Thymus (tissue), 11 donors: ENCODE measurements around the gene GALNT2. TPM values are rescaled to one million over a fixed set of nuclear protein-coding genes. Genes with fewer than 3 reads are reported as not detected.

ENCODE experiments used
- DNase-seq, 9 donors: peaks; one replicate each; pipeline ENCODE4 v3.0.0-alpha.2; 2013; ENCODE audit warnings: low spot score in 9 of 9, low read depth in 6 of 9, missing footprints in 1 of 9
- H3K27ac ChIP-seq, 2 donors: one replicate each; pipeline ENCODE4 v1.5.1; 2013; ENCODE audit warnings: control low read depth in 1 of 2, low read depth in 1 of 2, low read length in 1 of 2, mild to moderate bottlenecking in 1 of 2, moderate library complexity in 1 of 2
- H3K27me3 ChIP-seq, 2 donors: one replicate each; pipeline ENCODE4 v1.5.1; 2013; ENCODE audit warnings: low read length in 1 of 2; ENCODE audit not compliant: control insufficient read depth in 2 of 2, insufficient read depth in 1 of 2
- H3K36me3 ChIP-seq, 2 donors: one replicate each; pipeline ENCODE4 v1.5.1; 2013; ENCODE audit warnings: low read length in 1 of 2, mild to moderate bottlenecking in 1 of 2, moderate library complexity in 1 of 2; ENCODE audit not compliant: control insufficient read depth in 2 of 2, insufficient read depth in 2 of 2
- H3K4me1 ChIP-seq, 2 donors: one replicate each; pipeline ENCODE4 v1.5.1; 2013; ENCODE audit warnings: low read length in 2 of 2; ENCODE audit not compliant: control insufficient read depth in 2 of 2, insufficient read depth in 2 of 2
- H3K4me3 ChIP-seq, 2 donors: one replicate each; pipeline ENCODE4 v1.5.1; 2013; ENCODE audit warnings: low read length in 2 of 2, control low read depth in 1 of 2, mild to moderate bottlenecking in 1 of 2
- H3K9me3 ChIP-seq, 2 donors: one replicate each; pipeline ENCODE4 v1.5.1; 2013; ENCODE audit warnings: low read length in 1 of 2, mild to moderate bottlenecking in 1 of 2; ENCODE audit not compliant: control insufficient read depth in 2 of 2, insufficient read depth in 1 of 2
- WGBS: extraction: QIAGEN DNeasy Blood & Tissue Kit; methylation state at CpG from one replicate; pipeline ENCODE4 v1.1.7; 2013; 5-methylcytosine and 5-hydroxymethylcytosine counted together
- polyA plus RNA-seq: library from polyadenylated mRNA; stranded (reverse); fragments of 200-250 nt; gene quantifications from one replicate; pipeline ENCODE4 v1.2.3, GENCODE V29; 2013
- total RNA-seq: library from RNA; stranded (reverse); fragments of 120-200 nt; gene quantifications from one replicate; pipeline ENCODE4 v1.2.4, GENCODE V29; 2013
- donor health status: healthy.

Gene GALNT2
- total and polyA plus RNA-seq, 2 donors, result 33.9 to 42.5 TPM

DNA sequence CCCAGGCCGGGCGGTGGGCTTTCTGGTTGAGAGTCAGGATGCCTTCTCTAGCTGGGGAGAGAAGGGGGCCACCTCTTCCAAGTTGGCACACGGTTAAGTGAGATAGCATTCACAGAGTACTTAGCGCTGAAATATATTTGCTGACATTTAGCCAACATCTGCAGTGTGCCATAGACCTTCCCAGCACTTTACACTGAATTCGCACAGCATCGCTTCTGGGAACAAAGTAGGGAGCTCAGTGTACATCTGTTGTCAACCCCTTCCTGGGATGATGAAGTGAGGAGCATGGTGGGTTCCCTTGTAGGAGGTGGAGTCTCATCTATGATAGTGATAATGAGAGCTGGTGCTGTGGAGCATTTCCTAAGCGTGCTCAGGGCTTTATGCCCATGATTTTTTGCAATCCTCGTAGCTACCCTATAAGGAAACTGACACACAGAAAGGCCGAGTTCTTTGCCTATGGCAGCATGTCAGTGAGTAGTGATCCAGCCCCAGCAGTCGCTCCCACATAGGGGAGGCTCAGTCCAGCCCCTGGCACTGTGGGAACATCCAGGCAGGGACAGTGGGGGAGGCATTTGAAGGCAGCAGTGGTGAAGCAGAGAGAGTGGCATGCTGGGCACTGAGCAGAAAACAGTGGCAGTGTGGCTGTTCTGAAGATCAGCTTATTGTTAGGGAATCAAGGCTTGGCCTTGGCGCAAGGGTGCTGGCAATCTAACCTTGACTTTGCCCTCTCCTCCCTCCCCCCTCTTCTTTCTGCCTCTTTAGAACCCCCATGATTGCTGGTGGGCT is 182.8 kb downstream of the GALNT2 start:
- Histone ChIP-seq H3K27ac (no peak overlapping the region), H3K9me3 (no peaks in the 10 kb centered on the region), H3K4me3 (no peak overlapping the region), H3K27me3 (no peaks in the 10 kb centered on the region), H3K4me1 (peaks cover 5 to 40% of the 10 kb centered on the region in 2 donors), H3K36me3 (peaks cover 78 to 98% of the 10 kb centered on the region in 2 donors)
- WGBS, result 97% methylated on average over 11 of the region's 11 CpGs
- no peak for DNase-seq

DNA sequence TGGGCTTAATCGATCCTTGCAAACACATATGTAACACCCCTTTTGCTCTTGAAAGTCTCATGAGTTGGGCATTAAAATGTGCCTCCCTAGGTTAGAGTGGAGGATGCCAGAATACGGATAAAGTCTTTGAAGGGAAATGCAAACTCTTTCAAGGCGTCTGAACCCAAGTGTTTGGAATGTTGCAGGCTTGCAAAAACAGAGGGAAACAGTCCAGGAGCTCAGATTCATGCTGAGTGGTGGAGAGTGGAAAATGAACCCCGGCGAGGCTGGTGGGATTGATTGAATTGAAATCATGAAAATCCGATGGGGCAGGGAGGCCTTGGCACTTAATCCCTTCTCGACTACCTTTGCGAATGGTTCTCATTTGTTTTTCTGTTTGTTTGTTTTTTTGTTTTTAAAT is 183.6 kb downstream of the GALNT2 start:
- peaks cover 5 to 33% of the 10 kb centered on the region in 2 donors for H3K4me1 ChIP-seq
- H3K27me3 ChIP-seq, result no peaks in the 10 kb centered on the region
- H3K27ac ChIP-seq, result no peak overlapping the region
- no peak for DNase-seq
- 93% methylated on average over 8 of the region's 8 CpGs for WGBS
- no peak overlapping the region for H3K4me3 ChIP-seq
- H3K9me3 ChIP-seq, result no peaks in the 10 kb centered on the region
- peaks cover 83 to 99% of the 10 kb centered on the region in 2 donors for H3K36me3 ChIP-seq

DNA sequence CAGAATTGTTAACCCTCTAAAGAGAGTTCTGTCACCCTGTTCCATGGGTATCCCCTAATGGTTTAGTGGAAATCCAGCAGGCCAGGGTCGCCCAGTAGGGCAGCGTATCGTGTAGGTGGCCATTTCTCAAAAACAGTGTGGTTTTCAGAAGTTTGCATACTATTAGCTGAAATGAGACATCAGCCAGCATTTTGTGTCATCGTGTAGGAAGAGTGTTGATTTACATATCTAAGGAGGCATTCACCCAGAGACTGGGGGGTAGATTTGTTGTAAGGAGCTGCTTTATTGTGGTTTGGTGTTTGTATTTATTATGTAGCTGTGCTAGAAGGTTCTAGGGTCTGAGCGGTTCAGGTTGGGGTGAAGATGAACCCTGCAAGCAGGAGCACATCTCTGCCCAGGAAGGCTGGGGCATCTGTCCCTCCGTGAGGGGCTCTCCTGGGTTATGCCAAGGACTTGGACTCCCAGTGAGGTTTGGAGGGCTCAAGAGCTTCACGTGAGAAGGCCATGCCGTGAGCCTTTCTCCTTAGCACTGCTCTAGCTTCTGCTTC is 184.7 kb downstream of the GALNT2 start:
- no peaks in the 10 kb centered on the region for H3K27me3 ChIP-seq
- H3K4me3 ChIP-seq, result no peak overlapping the region
- DNase-seq, result no peak
- no peaks in the 10 kb centered on the region for H3K9me3 ChIP-seq
- no peak overlapping the region for H3K27ac ChIP-seq
- H3K4me1 ChIP-seq, result peaks cover 0 to 23% of the 10 kb centered on the region in 2 donors
- H3K36me3 ChIP-seq, result peaks cover 80 to 99% of the 10 kb centered on the region in 2 donors
- 85% methylated on average over 8 of the region's 8 CpGs for WGBS

DNA sequence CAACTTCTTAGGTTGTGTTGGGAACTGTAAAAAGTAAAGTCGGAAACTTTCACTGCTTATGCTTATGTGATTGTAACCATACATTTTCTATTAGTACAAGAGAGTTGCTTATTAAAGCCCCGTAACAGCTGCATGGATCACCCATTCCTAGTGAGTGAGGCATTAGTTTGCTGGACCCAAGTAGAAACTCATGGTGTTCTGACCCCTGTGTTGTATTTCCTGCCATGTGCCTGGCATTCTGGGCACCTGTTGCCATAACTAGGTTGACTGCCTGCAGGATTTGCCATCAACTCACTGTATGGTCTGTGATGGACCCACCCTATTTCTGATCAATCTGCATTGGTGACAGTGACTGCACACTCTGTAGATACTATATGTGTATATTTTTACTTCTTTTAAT is 186.1 kb downstream of the GALNT2 start:
- DNase-seq, result no peak
- Histone ChIP-seq H3K27me3 (no peaks in the 10 kb centered on the region), H3K4me3 (no peak overlapping the region), H3K27ac (no peak overlapping the region), H3K9me3 (no peaks in the 10 kb centered on the region), H3K4me1 (peaks cover 0 to 11% of the 10 kb centered on the region in 2 donors), H3K36me3 (peaks cover 81 to 99% of the 10 kb centered on the region in 2 donors)
- WGBS, result 98% methylated on average over 2 of the region's 2 CpGs

DNA sequence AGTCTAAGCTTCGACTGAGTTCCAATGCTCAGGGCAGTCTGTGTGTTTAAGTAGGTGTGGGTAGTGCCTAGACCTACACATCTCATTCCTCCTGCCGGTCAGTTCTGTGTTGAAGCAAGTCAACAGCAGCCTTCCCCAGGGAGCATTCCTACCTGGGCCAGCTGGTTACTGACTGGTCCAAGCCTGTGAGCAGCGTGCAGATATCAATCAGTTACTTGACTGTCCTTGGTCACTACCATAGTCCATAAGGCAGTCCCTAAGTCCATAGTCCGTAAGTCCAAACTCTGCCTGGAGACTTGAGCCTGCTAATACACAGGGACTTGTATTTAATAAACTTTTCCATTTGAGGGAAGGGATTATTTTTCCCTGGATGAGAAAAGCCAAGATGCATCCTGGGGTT is 187.2 kb downstream of the GALNT2 start:
- no peak for DNase-seq
- Histone ChIP-seq H3K27me3 (no peaks in the 10 kb centered on the region), H3K36me3 (peaks cover 71 to 99% of the 10 kb centered on the region in 2 donors)

DNA sequence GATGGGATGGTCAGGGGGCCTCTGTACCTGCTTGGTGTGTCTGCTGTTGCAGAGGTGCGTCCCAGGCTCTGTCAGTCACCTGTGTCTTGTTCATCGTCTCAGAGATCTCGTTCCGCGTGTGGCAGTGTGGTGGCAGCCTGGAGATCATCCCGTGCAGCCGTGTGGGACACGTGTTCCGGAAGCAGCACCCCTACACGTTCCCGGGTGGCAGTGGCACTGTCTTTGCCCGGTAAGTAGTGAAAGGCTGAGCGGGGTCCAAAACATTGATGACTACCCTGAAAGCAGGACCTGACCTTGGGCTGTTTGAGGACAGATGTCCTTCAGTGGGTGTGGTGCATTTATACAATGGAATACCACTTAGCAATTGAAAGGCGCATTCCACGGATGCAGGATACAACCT is 188.1 kb downstream of the GALNT2 start:
- H3K27me3 ChIP-seq, result no peaks in the 10 kb centered on the region
- H3K27ac ChIP-seq, result no peak overlapping the region
- no peaks in the 10 kb centered on the region for H3K9me3 ChIP-seq
- 98% methylated on average over 15 of the region's 15 CpGs for WGBS
- H3K4me1 ChIP-seq, result no peaks in the 10 kb centered on the region
- peaks cover 69 to 99% of the 10 kb centered on the region in 2 donors for H3K36me3 ChIP-seq
- H3K4me3 ChIP-seq, result no peak overlapping the region
- DNase-seq, result no peak

More for the DNA sequence above, 187.2 kb downstream of the GALNT2 start:
- no peak overlapping the region for H3K4me3 ChIP-seq
- 83% methylated on average over 4 of the region's 4 CpGs for WGBS
- peaks cover 0 to 4% of the 10 kb centered on the region in 2 donors for H3K4me1 ChIP-seq
- H3K9me3 ChIP-seq, result no peaks in the 10 kb centered on the region
- no peak overlapping the region for H3K27ac ChIP-seq

DNA sequence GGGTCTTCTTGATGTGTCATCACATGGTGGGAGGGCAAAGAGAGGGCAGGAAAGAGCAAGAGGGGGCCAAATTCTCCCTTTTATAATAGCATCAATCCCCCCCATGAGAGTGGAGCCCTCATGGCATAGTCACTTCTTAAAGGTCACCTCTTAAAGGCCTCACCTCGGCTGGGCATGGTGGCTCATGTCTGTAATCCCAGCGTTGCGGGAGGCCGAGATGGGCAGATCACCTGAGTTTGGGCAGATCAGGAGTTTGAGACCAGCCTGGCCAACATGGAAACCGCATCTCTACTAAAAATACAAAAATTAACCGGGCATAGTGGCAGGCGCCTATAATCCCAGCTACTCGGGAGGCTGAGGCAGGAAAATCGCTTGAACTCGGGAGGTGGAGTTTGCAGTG is 189.0 kb downstream of the GALNT2 start:
- Histone ChIP-seq H3K9me3 (no peaks in the 10 kb centered on the region), H3K27me3 (no peaks in the 10 kb centered on the region), H3K36me3 (peaks cover 62 to 99% of the 10 kb centered on the region in 2 donors), H3K27ac (no peak overlapping the region), H3K4me1 (no peaks in the 10 kb centered on the region), H3K4me3 (no peak overlapping the region)
- 99% methylated on average over 10 of the region's 10 CpGs for WGBS
- no peak for DNase-seq

DNA sequence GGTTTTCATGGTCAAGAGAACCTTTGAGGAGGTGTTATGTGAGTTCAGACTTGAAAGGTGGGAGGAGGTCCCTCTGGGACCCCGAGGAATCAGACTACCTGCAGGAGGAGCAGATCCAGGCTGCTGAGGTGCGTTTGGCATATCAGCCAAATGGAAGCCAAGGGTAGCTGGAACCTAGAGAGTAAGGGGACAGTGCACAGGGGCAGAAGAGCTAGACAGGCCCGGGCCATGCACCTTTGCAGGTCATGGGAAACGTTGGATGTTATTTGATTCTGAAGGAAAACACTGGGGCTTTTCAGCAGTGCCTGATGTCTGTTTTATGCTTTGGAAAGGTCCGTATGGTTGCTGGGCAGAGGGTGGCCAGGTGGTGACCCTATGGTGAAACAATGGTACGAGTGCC is 189.9 kb downstream of the GALNT2 start:
- Histone ChIP-seq H3K9me3 (no peaks in the 10 kb centered on the region), H3K4me3 (no peak overlapping the region), H3K36me3 (peaks cover 57 to 96% of the 10 kb centered on the region in 2 donors), H3K27me3 (no peaks in the 10 kb centered on the region), H3K27ac (no peak overlapping the region), H3K4me1 (peaks cover 0 to under 1% of the 10 kb centered on the region in 2 donors)
- WGBS, result 95% methylated on average over 6 of the region's 6 CpGs
- no peak for DNase-seq

DNA sequence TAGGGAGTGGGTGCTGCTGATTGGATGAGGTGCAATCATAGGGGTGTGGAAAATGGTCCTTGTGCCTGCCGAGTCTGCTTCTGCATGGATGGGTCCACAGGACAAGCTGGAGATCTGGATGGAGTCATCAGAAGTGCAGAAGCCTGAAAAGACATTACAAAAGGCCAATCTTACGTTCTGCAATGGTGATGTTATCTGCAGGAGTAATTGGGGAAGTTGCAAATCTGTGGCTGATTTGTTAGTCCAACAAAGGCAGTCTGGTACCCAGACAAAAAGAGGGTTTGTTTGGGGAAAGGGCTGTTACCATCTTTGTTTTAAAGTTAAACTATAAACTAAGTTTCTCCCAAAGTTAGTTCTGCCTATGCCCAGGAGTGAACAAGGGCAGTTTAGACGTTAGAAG is 192.6 kb downstream of the GALNT2 start:
- no peak overlapping the region for H3K27ac ChIP-seq
- peaks cover 0 to 28% of the 10 kb centered on the region in 2 donors for H3K4me1 ChIP-seq
- H3K4me3 ChIP-seq, result no peak overlapping the region
- peaks cover 65 to 96% of the 10 kb centered on the region in 2 donors for H3K36me3 ChIP-seq
- no peak for DNase-seq
- no peaks in the 10 kb centered on the region for H3K27me3 ChIP-seq
- H3K9me3 ChIP-seq, result no peaks in the 10 kb centered on the region
- 92% methylated on average over 3 of the region's 3 CpGs for whole genome bisulfite sequencing
